ENCODE data around the gene SPCS2.

Gene SPCS2

GRCh38 chr11:75024764-75025211, 75.7 kb downstream of the SPCS2 start:
- no peaks in the 10 kb centered on the region for H3K36me3 ChIP-seq (ENCODE audit: control insufficient read depth, insufficient read depth, low read length)
- TF ChIP-seq CTCF (IDR thresholded peaks at IDR 0.05; ENCODE audit: insufficient read depth, low read length, poor library complexity, severe bottlenecking): no peak
- DNase-seq (ENCODE audit: extremely low read depth, insufficient read length): no peak
- no peak overlapping the region for H3K4me3 ChIP-seq (replicated peaks; ENCODE audit: low read depth, low read length)
- no peaks in the 10 kb centered on the region for H3K27me3 ChIP-seq (replicated peaks; ENCODE audit: control insufficient read depth, insufficient read depth, low read length)

GRCh38 chr11:75025561-75025960, 76.5 kb downstream of the SPCS2 start:
- Histone ChIP-seq H3K36me3 (ENCODE audit: control insufficient read depth, insufficient read depth, low read length) (no peaks in the 10 kb centered on the region), H3K4me3 (replicated peaks; ENCODE audit: low read depth, low read length) (no peak overlapping the region), H3K27me3 (replicated peaks; ENCODE audit: control insufficient read depth, insufficient read depth, low read length) (no peaks in the 10 kb centered on the region)
- no peak for TF ChIP-seq CTCF (IDR thresholded peaks at IDR 0.05; ENCODE audit: insufficient read depth, low read length, poor library complexity, severe bottlenecking)
- DNase-seq (ENCODE audit: extremely low read depth, insufficient read length): no peak

GRCh38 chr11:75028321-75028720, 79.3 kb downstream of the SPCS2 start:
- TF ChIP-seq CTCF (IDR thresholded peaks at IDR 0.05; ENCODE audit: insufficient read depth, low read length, poor library complexity, severe bottlenecking): no peak
- no peaks in the 10 kb centered on the region for H3K27me3 ChIP-seq (replicated peaks; ENCODE audit: control insufficient read depth, insufficient read depth, low read length)
- DNase-seq (ENCODE audit: extremely low read depth, insufficient read length): no peak
- no peak overlapping the region for H3K4me3 ChIP-seq (replicated peaks; ENCODE audit: low read depth, low read length)
- no peaks in the 10 kb centered on the region for H3K36me3 ChIP-seq (ENCODE audit: control insufficient read depth, insufficient read depth, low read length)
